HEK293T (cell line): Measurements from ENCODE around the gene SUV39H1.

Experiments
- FOXM1 ChIP-seq: fragments of 450-650 bp; IDR thresholded peaks from 2 replicates; pipeline ENCODE4 v1.6.1; 2017; ENCODE audit warnings: mild to moderate bottlenecking, borderline replicate concordance
- NFRKB ChIP-seq: fragments of 450-650 bp; IDR thresholded peaks from 2 replicates; pipeline ENCODE4 v1.6.1; 2016; ENCODE audit warnings: mild to moderate bottlenecking, moderate library complexity
- SP1 ChIP-seq: fragments of 450-650 bp; IDR thresholded peaks from 2 replicates; pipeline ENCODE4 v1.6.1; 2017
- ZNF384 ChIP-seq: fragments of 450-650 bp; IDR thresholded peaks from 2 replicates; pipeline ENCODE4 v1.6.1; 2016

DNA sequence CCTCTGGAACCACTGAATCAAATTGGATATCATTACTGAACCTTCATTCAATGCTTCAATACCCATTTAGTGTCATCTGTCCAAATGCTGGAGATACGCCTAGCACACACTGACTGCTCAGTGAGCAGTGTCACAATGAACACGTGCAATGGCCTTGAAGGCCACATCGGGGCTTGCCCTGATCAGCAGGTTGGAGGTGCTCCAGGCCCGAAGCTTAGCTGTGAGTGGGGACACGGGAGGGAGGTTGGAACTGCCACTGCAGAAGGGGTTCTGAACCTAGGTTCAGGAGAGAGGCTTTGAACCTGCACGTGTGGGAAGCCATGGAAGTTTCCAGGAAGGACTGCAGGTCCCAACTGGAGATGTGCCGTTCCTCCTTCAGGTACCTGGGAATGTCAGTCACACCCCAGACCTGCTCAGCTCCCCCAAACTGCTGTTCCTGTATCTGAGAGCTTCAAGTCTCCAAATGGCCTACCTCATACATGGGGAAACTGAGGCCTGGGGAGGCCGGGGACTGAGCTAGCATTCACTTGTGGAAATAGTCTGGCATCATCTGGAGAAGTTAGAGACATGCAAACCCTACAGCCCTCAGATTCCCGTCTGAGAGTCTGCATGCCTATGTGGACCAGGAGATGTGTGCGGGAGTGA, 14.9 kb upstream of the SUV39H1 start:
- TF ChIP-seq ZNF384, result no peak
- no peak for TF ChIP-seq NFRKB
- no peak for TF ChIP-seq SP1
- no peak for TF ChIP-seq FOXM1
